ENCODE data around the gene ZNF609.

- TF ChIP-seq EHMT2 (IDR thresholded peaks at IDR 0.05; ENCODE audit: low read depth) (no peak), POLR2A (IDR thresholded peaks at IDR 0.05; ENCODE audit: low read length) (no peak), CTCF (IDR thresholded peaks at IDR 0.05) (no peak), RAD21 (conservative IDR thresholded peaks at IDR 0.05 in 1 of 2, IDR thresholded peaks at IDR 0.05 in 1 of 2) (no peak), BHLHE40 (IDR thresholded peaks at IDR 0.05; ENCODE audit: low read depth, low read length) (no peak), CBX8 (IDR thresholded peaks at IDR 0.05) (no peak), EP300 (IDR thresholded peaks at IDR 0.05) (no peak), MYC (IDR thresholded peaks at IDR 0.05; ENCODE audit: borderline replicate concordance, low read length) (no peak), NR3C1 (IDR thresholded peaks at IDR 0.05) (no peak), CHD2 (IDR thresholded peaks at IDR 0.05; ENCODE audit: low read length, partially characterized antibody) (no peak)
Observed at GRCh38 chr15:64452988-64453688, 7.2 kb upstream of the ZNF609 start.

All from A549 (cell line).